HG03575 (cell line): ENCODE data around the gene KIAA0586.
"Not testable (repeated sequence)": the region's sequence is repeated elsewhere in the genome, so short reads cannot be mapped to it uniquely, and the experiment has no call there.

Experiments used
- ATAC-seq: cut with Tn5 transposase; IDR thresholded peaks from one replicate; pipeline ENCODE4 v1.9.1; 2021; ENCODE audit not compliant: unreplicated experiment, insufficient number of reproducible peaks, low FRiP score; ENCODE audit errors: extremely low read depth

The KIAA0586 gene

DNA sequence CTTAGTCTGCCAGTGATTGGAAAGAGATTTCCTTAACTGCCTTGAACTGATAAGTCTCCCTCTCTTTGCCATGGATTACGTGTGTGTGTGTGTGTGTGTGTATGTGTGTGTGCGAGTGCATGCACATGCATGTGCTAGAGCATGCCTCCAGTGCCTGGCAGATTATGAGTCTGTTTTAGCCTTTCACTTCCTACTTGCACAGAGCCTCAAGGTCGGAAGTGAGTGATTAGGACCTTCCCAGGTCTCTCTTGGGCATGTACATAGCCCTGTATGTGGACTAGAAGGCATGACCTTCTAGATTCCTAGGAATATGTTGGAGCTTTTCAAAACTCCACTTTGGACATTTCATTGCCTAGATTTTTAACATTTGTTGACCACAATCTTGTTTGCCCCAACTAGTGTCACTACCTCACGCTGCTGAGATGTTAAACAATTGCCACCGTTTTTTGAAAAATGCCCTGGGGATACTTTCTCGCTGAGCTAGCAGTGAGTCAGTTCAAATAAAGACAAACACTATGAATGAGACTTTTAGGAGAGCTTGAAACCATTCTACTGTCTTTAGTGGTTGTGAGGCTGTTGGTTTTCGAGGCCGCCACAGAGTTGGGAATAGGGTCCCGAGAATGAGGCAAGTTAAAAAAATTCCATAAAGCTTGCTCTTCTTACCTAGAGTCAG lies 28.2 kb downstream of the KIAA0586 start:
- ATAC-seq: no peak

DNA sequence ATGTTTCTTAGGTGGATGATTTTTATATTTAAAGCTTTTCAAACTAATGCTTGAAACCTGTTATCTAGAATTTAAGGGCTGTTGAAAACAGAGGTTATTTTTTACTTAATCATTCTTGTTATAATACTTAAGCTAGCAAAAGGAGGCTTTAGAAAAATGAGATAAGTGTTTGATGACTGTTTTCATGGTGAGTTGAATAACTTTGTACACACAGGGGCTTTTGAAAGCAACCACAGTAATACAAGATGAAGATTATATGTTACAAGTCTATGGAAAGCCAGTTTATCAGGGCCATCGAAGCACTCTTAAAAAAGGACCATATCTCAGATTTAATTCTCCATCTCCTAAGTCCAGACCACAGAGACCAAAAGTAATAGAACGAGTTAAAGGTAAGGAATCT lies 33.3 kb downstream of the KIAA0586 start:
- no peak for ATAC-seq

GRCh38 chr14:58463147-58463546 lies 35.6 kb downstream of the KIAA0586 start:
- no peak for ATAC-seq

GRCh38 chr14:58464652-58465051 lies 37.1 kb downstream of the KIAA0586 start:
- ATAC-seq: no peak

- no peak for ATAC-seq
Measured at GRCh38 chr14:58465421-58465820, 37.9 kb downstream of the KIAA0586 start.

DNA sequence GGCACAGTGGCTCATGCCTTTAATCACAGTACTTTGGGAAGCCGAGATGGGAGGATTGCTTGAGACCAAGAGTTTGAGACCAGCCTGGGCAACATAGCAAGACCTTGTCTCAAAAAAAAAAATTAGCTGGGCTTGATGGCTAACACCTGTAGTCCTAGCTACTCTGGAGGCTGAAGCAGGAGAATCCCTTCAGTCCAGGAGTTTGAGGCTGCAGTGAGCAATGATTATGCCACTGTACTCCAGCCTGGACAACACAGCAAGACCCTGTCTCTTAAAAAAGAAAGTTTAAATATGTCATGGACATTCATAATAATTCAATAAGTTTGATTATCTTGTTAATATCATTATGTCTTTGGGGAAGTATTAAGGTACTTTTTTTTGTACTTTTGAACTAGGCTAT lies 38.9 kb downstream of the KIAA0586 start:
- ATAC-seq: no peak

DNA sequence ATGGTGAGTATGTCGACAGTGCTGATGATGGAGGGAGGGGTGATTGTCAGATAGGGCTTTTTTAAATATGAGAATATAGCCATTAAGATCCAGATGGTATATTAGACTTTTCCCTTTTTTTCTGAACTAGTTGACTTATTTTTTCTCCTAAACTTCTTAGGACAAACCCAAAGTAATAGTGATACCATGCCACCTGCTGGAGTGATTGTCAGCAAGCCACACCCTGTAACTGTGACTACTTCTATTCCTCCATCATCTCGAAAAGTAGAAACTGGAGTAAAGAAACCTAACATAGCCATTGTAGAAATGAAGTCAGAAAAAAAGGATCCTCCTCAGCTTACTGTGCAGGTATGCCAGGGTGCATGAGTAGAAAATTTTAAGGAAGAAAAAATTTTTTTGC lies 40.1 kb downstream of the KIAA0586 start:
- no peak for ATAC-seq

- ATAC-seq: no peak
Measured at GRCh38 chr14:58469309-58469708, 41.8 kb downstream of the KIAA0586 start.

DNA sequence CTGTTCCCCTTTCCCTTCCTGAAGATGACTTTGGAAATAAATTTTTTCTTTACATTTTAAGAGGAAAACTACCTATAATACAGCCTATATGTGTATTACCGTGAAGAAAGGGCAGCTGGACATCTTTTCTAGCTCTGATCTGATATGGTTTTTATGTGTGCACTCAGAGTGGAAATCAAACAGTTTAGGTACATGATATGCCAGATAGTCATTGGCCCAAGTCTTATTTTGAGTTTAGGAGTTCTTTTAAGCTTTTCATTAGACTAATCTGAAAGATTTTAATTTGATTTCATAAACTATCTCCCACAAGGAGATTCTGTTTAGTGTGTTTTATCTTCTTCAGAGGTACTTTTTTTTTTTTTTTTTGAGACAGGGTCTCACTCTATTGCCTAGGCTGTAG lies 48.8 kb downstream of the KIAA0586 start:
- no peak for ATAC-seq

- ATAC-seq: no peak
Measured at GRCh38 chr14:58477653-58478052, 50.1 kb downstream of the KIAA0586 start.

- not testable (repeated sequence) for ATAC-seq
Measured at GRCh38 chr14:58478329-58478728, 50.8 kb downstream of the KIAA0586 start.

- ATAC-seq: no peak
Measured at GRCh38 chr14:58479975-58480374, 52.5 kb downstream of the KIAA0586 start.

- no peak for ATAC-seq
Measured at GRCh38 chr14:58484176-58484575, 56.7 kb downstream of the KIAA0586 start.

DNA sequence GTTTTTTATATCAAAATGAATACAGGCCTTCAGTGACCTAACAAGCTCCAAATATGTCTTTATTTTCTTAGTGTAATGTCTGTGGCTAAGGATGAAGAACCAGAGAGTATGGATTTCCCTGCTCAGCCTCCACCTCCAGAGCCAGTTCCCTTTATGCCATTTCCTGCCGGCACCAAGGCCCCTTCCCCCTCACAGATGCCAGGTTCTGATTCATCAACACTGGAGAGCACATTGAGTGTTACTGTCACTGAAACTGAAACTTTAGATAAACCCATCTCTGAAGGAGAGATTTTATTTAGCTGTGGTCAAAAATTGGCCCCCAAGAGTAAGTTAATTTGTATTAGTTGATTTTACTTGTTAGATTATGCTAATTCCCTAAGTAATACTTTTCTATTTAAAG lies 61.0 kb downstream of the KIAA0586 start:
- ATAC-seq: no peak

GRCh38 chr14:58491593-58491992 lies 64.1 kb downstream of the KIAA0586 start:
- ATAC-seq: no peak

- ATAC-seq: no peak
Measured at GRCh38 chr14:58492044-58492443, 64.5 kb downstream of the KIAA0586 start.

DNA sequence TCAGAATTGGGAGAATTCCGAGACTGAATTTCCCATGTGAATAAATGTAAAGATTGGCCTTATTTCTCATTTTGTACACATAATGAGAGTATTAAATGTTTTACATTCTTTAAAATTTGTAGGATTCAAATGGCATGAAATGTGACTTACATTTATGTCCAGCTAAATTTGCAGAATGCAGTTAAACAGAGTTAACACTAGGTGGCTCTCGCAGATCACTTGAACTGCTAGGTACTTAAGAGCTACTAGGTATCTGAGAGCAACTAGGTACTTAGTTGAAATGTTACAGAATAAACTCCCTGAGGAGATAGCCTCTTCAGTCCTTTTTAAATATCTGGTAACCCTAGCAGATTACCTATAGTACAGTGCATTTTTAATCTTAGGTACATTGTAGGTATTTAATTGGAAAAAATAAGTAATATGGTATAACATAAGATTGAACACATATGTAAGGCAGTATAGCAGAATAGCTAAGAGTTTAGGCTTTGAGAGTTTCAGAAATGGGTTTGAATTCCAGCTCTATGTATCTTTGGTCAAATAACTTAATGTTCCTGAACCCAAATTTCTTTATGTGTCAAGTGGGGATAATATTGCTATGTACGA lies 73.8 kb downstream of the KIAA0586 start:
- no peak for ATAC-seq

GRCh38 chr14:58513272-58513671 lies 85.8 kb downstream of the KIAA0586 start:
- no peak for ATAC-seq

- no peak for ATAC-seq
Measured at GRCh38 chr14:58517592-58517991, 90.1 kb downstream of the KIAA0586 start.

DNA sequence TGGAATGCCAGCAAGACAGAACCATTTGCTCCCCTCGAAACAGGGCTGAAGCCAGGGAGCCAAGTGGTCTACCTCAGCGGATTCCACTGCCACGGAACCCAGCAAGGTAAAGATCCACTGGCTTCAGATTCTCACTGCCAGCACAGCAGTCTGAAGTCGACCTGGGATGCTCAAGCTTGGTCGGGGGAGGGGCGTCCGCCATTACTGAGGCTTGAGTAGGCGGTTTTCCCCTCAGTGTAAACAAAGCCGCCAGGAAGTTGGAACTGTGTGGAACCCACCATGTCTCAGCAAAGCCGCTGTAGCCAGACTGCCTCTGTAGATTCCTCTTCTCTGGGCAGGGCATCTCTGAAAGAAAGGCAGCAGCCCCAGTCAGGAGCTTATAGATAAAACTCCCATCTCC lies 98.2 kb downstream of the KIAA0586 start:
- ATAC-seq: not testable (repeated sequence)

- ATAC-seq: no peak
Measured at GRCh38 chr14:58533446-58533845, 105.9 kb downstream of the KIAA0586 start.
